Measurements from ENCODE around the gene DPM3. TPM values are rescaled to one million over a fixed set of nuclear protein-coding genes. Genes with fewer than 3 reads are reported as not detected.

Gene DPM3
- total and polyA plus RNA-seq, 2 of the 13 experiments (the other 11 are each of a cell fraction or from before 2014, with no cell fraction given) = 23.2 to 53.4 TPM

GRCh38 chr1:155133799-155134281, 6.5 kb downstream of the DPM3 start (continued):
- TF ChIP-seq ZFYVE20 (CRISPR knock-in tag; IDR thresholded peaks at IDR 0.05; ENCODE audit: borderline replicate concordance, low read depth) (no peak), ASH2L (IDR thresholded peaks at IDR 0.05; ENCODE audit: insufficient read length, low read depth, low read length) (no peak), ZNF574 (CRISPR knock-in tag; IDR thresholded peaks at IDR 0.05) (peak; percentile 39), ZNF460 (CRISPR knock-in tag; IDR thresholded peaks at IDR 0.05; ENCODE audit: borderline replicate concordance) (no peak), ZFX (CRISPR knock-in tag; IDR thresholded peaks at IDR 0.05; ENCODE audit: low read depth) (no peak), ZNF674 (CRISPR knock-in tag; IDR thresholded peaks at IDR 0.05; ENCODE audit: low read depth) (no peak), FOSL2 (CRISPR knock-in tag; IDR thresholded peaks at IDR 0.05) (0 out of 2 replicates have a peak, but pooled peaks have one; percentile 8), ZBTB25 (CRISPR knock-in tag; IDR thresholded peaks at IDR 0.05) (no peak), ZNF879 (CRISPR knock-in tag; IDR thresholded peaks at IDR 0.05) (no peak), ZNF256 (CRISPR knock-in tag; conservative IDR thresholded peaks at IDR 0.05) (no peak), ZNF138 (CRISPR knock-in tag; IDR thresholded peaks at IDR 0.05; ENCODE audit: low read depth) (no peak), FLYWCH1 (CRISPR knock-in tag; IDR thresholded peaks at IDR 0.05) (no peak), GMEB2 (CRISPR knock-in tag; IDR thresholded peaks at IDR 0.05; ENCODE audit: low read depth) (no peak), ESRRA (CRISPR knock-in tag; IDR thresholded peaks at IDR 0.05; ENCODE audit: low read depth) (0 out of 2 replicates have a peak, but pooled peaks have one; percentile 28), HDAC1 (CRISPR knock-in tag; IDR thresholded peaks at IDR 0.05) (no peak), MTF1 (CRISPR knock-in tag; IDR thresholded peaks at IDR 0.05) (no peak), PBX3 (CRISPR knock-in tag; IDR thresholded peaks at IDR 0.05; ENCODE audit: borderline replicate concordance) (no peak), ZNF18 (CRISPR knock-in tag; IDR thresholded peaks at IDR 0.05; ENCODE audit: insufficient replicate concordance) (no peak), ZNF564 (CRISPR knock-in tag; IDR thresholded peaks at IDR 0.05) (no peak), KLF15 (CRISPR knock-in tag; IDR thresholded peaks at IDR 0.05; ENCODE audit: borderline replicate concordance) (no peak), ZSCAN22 (CRISPR knock-in tag; IDR thresholded peaks at IDR 0.05) (no peak), HMGA1 (CRISPR knock-in tag; conservative IDR thresholded peaks at IDR 0.05) (no peak)
